Amygdala (tissue), 56 donors: Measurements from ENCODE around the gene RIMS4.

Source experiments
- DNase-seq, 56 donors: peaks; one replicate each; lab custom pipeline; 2025; lab: John Stamatoyannopoulos, UW

Gene RIMS4

DNA sequence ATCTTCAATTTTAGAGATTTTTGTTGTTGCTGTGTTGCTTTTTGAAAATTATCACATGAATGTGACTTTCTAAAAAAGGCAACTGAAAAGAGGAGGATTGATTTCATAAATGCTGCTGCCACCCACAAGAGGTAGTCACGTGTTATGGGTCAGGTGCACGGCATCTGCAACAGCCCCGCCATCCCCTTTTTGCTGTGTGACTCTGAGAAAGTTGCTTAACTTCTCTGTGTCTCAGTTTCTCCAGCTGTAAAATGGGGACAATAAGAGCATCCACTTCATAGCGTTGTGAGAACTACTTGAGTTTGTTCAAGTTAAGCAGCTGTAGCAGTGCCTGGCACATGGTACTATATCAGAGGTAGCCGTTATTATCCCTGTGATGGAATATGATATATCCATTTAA is 84.5 kb downstream of the RIMS4 start:
- DNase-seq, result no peak

DNA sequence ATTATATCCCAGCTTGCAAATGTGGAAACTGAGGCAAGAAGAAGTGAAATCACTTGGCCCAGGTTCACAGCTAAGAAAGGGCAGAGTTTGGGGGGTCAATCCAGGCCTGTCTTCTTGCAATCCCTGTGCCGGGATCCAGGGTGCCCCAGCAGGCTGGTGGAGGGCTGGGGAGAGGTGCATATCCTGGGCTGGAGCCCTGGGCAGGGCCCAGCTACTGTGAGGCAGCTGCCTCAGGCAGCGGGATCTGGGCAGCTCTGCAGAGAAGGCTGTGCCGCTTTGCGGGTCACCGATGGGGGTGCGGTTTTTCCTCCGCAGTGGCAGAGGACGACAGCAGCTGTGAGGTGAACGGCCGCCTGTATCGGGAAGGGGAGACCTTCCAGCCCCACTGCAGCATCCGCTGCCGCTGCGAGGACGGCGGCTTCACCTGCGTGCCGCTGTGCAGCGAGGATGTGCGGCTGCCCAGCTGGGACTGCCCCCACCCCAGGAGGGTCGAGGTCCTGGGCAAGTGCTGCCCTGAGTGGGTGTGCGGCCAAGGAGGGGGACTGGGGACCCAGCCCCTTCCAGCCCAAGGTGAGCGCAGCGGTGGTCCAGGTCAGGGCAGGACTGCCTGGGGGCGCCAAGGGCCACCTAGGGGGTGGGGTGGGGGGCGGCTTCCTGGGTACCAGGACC is 85.8 kb downstream of the RIMS4 start:
- no peak for DNase-seq

DNA sequence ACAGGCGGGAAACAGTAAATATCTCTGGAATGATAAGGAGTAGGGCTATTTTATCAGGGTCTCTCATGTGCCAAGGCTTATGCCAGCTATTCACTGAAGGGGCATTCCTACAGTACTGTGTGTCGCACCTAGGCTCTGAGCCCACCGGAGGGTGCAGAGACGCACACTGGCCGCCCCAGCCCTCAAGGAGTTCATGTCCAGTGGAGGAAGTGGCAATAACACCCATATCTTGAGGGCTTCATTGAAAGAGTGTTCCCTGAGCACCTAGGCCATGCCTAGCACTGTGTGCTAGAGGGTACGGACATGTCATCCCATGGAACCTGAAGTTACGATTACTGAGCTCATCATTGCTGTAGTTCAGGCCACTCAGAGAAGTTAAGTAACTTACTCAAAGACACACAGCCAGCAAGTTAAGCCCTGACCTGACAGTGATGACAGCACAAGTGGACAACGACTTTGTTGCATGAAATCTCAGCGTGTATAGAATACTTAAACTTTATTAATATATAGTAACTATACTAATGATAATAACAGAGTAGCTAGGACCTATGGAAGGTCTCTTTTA is 86.5 kb downstream of the RIMS4 start:
- no peak for DNase-seq

DNA sequence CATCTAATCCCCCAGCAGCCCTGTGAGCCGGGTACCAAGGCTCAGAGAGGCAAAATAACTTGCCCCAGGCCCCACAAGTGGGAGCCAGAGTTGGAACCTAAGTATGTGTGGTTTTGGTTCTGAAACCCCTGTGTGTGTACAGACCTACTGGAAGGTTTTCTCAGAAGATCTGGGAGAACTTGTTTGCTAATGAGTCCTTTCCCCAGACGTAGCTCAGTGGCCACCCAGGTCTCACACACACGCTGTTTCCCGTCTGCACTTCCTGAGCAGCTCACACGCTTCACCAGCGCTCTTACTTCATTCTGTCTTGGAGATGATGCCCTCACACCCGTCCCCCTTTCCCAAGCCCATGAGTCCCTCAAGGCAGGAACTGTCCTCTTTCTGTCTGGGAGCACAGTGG is 87.0 kb downstream of the RIMS4 start:
- no peak for DNase-seq

DNA sequence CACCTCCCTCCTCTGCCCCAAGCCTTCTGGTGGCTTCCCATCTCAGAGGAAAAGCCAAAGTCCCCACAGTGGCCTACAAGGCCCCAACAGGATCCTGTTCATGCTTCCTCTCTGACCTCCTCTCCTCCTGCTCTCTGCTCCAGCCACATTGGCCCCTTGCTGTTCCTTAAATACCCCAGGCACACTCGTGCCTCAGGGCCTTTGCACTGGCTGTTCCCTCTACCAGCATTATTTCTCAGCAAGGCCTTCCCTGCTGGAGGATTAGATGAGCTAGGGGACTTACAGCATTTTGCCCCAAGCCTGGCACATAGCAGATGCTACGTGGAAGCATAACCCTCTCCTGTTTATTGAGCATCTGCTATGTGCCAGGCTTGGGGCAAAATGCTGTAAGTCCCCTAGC is 87.4 kb downstream of the RIMS4 start:
- DNase-seq, result no peak

DNA sequence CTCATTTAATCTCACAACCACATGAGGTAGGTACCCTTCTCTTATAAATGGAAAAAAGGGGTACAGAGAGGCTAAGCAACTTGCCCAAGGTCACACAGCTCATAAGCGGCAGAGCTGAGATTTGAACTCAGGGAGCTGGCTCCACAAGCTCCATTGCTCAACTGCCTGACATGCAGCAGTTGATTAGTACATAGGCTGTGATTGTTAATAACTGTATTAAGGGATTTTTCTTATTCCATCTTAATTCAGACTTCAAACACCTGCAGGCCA is 88.6 kb downstream of the RIMS4 start:
- no peak for DNase-seq

DNA sequence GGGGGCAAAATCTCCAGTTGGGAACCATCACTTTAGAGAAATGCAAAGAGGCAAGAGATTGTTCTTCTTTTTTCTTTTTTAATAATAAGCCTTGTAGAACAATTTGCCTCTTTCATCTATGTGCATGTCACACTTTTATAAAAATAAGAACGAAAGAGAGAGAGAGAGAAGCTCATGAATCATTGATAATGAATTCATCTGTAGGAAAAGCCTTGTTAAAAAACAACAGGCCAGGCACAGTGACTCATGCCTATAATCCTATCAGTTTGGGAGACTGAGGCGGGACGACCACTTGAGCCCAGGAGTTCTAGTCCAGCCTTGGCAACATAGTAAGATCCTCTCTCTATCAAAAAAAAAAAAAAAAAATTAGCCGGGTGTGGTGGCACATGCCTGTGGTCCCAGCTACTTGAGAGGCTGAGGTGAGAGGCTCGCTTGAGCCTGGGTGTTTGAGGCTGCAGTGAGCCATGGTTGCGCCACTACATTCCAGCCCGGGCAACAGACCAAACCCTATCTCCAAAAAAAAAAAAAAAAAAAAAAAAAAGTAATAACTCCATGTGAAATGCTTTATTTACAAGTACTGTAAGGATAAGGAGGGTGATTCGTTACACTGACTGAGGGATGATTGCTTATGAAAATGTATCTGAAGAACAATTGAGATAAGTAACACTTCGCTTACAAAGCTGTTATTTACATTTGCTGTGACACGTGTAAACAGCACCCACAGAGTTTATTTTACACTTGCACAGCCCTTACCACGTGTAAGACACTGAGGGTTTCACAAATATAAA is 89.2 kb downstream of the RIMS4 start:
- peak in 2 of 56 donors; percentile 16 to 31 for DNase-seq

DNA sequence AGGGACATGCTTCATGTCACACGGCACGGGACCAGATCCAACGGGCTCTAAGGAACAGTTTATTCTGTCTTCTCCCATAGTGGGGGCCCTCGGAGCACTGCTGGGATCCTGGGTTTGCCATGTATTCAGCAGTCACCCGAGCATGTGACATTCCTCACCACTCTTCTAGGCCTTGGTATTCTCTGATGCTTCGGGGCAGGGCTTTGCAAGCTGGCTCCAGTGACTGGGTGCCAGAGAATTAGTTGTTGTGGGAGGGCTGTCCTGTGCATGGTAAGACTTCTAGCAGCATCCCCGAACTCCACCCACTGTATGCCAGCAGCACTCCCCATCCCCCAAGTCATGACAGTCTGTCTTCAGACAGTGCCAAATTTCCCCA is 89.7 kb downstream of the RIMS4 start:
- peak in 39 of 56 donors; percentile 8 to 80 (median 40) for DNase-seq

DNA sequence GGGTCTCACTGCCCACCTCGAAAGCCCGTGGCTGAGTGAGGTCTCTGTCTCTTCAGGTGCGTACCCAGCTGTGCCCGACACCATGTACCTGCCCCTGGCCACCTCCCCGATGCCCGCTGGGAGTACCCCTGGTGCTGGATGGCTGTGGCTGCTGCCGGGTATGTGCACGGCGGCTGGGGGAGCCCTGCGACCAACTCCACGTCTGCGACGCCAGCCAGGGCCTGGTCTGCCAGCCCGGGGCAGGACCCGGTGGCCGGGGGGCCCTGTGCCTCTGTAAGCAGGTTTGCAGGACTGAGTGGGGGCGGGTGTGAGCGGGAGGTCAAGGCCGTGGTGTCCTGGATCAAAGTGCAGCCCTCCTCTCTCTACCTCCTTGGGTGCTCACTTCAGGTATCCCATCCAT is 90.5 kb downstream of the RIMS4 start:
- DNase-seq, result no peak

DNA sequence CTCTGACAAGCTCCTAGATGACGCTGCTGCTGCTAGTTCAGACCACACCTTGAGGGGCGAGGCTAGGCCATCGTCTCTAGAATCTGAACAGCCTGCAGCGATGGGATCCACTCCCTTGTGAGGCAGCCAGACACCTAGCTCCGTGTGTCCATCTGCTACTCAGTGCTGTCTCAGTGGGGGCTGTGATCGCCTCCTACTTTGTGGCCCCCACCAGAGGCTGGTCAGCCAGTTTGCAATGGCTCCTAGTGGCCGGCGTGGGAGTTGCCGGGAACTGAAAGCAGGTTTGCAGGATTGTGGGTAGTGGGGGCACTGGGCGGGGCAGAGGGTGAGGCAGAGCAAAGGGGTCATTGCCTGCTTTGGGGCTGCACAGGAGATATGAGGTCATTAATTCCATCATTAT is 92.4 kb downstream of the RIMS4 start:
- peak in 1 of 56 donors; percentile 19 for DNase-seq

DNA sequence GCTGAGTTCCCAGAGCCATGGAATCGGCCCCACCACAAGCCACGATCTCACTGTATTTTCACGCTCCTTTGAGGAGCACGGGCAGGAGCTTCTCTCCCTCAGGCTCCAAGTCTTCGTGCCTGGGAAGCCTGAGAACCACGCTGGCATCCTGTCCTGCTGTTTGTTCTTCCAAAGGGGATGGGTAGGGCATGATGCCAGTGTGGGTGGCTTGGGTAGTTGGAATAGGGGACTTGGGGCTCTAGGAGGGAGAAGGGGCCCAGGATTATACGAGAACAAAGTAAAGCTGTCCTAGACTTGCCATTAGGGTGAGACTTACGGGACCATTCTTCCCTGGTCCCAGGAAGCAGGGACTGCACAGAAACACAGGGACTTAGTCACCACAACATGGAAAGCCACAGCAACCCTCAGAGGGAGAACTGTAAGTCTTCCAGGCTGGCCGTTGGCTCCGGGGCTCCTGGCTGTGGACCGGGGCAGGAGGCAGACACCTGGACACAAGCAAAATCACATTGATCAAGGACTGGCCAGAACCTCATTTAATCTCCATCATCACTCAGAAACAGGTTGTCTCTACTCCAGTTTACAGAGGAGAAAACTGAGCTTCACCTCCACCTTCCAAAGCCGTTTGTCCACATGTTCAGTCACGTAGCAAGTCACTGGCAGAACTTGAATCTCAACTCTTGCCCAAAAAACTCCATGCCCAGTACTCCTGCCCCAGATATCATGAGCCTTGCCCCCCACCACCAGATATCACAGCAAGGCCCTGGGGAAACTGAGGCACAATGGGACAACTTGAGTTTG is 93.8 kb downstream of the RIMS4 start:
- DNase-seq, result peak in 1 of 56 donors; percentile 11

DNA sequence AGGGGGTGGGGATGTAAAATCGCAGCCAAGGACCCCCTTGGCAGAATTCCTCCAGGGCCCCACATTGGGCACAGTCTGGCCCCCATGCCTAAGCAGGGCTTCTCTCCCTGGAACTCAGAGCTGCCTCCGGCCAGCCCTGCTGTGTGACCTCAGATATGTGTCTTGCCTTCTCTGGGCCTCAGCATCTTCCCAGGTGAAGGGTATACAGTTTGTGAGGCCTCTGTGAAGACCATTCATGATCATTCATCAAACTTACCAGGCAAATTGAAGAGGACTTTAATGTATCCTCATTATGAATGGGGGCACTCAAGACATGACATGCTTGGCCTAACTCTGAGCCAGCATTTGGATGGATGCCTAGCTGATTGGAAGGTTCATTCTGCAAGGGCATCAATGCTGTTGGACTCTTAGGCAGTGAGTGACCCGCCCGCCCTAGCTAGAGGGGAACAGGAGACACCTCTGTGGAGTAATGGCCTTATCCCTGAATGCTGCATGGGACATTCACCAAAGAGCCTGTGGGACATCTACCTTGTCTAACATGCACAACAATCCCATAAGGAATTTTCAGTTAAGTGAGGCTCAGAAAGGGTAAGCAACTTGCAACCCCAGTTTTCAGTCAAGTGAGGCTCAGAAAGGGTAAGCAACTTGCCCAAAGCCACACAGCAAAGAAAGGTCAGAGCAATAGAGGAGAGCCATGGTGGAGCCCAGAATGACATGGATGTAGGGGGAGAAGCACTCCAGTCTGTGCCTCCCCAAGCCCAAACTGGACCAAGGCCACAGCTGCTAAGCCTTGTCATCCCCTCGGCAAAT is 94.6 kb downstream of the RIMS4 start:
- DNase-seq, result no peak

DNA sequence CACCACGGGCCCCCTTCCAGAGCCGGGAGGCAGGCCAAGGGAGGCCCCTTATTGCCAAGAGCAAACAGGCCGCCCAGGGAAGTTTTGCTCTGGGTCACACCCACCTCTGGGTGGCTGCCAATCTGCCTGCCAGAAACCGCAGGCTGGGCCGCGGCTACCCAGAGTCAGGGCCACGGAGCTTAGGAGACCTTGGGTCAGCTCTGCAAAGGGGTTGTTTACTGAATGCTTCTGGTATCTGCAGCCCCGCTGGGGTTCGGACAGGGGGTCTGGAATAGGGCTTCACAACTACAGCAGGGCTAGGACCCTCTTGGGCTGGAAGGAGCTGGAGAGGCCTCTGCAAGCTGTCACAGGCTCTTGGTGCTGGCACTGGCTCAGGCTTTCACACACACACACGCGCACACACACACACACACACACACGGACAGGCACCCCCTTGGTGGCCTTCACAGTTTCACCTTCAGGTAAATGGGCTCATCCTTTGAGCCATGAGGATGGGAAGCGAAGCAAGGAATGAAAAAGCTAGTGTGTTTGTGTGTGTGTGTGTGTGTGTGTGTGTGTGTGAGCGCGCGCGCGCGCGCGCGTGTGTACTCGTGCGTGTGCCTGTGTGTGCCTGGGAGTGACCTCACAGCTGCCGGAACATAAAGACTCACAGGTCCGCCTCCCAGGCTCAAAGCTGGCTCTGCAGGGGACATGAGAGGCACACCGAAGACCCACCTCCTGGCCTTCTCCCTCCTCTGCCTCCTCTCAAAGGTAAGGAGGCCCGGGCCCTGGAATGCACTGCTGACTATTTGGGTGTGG is 95.4 kb downstream of the RIMS4 start, which contains the start of gene CCN5:
Gene CCN5, plus strand, starts transcription at position 669 of the 798 bp plus-strand sequence. Its CDS starts 22 bp downstream, at position 691.
- peak in 45 of 56 donors; percentile 11 to 81 (median 47) for DNase-seq

DNA sequence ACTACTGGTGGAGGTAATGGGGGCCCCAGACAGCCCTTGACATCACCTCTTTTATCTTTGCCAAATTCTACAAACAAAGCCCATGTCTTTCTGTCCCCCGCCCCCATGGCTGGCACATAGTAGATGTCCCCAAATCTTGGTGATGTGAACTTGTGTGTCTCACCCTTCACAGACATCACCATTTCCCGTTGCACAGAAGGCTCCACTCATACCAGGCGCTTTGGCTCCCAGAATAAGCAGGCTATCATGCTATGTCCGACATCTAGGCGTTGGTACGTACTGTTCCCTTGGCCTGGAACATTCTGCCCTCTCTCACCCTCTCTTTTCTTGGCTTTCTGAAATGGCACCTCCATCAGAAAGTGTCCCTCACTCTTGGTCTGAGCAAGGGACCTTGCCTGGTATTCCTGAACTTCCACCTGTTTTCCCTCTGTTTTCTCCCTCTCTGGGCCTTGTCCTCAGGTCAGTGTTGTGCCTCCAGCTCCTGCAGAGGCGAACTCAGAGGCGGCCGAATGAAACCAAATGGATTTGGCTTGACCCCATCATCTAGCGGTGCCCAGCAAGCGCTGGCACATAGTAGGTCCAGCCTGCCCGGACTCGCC is 96.1 kb downstream of the RIMS4 start:
- DNase-seq, result no peak

DNA sequence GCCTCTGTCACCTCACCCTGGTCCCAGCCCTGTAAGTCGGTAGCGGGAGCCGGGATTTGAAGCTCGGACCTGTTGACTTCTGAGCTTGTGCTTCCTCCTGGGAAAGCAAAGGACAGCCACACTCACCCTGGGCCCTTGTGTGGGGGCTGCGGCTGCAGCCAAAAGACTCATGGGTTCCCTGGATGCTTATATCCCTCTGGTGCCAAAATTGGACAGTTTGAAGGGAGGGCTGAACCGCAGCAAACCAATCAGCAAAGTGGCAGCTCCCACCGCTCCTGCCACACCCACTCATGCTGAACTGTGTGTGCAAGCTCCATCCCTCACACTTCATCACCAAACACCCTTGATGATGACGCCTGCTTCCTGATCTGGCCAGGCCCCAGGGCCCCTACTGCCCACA is 99.1 kb downstream of the RIMS4 start:
- DNase-seq, result no peak

DNA sequence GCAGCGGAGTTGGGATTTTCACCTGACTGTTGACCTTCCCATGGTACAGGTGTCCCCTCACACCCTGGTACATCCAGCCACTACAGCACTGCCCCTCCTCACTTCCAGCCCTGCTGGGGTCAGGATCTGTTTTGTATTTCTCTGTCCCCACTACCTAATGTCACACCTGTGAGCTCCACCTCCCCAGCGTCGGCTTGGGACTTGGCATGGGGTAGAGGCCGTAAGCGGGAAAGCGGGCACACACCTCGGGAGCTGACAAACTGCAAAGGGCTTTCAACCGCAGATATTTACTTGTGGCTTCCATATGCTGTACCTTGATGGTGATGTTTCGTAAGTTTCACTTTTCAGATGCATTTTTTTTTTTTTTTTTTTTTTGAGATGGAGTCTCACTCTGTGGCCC is 100.5 kb downstream of the RIMS4 start:
- no peak for DNase-seq

DNA sequence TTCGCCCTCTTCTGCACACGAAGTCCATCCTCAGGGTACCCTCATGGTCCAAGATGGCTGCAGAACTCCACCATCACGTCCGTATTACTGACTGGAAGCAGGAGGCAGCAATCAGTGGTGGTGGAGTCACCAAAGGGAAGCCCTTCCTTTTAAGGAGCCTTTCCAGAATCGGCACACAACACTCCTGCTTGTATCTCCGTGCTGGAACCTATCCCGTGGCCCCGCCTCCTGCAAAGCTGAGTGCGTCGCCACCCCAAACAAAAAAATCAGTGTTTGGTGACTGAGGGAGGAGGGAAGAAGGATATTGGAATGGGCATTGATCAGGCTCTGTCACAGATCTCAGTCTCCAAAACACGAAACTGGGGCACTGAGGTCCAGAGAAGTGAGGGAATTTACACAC is 101.0 kb downstream of the RIMS4 start:
- DNase-seq, result no peak

DNA sequence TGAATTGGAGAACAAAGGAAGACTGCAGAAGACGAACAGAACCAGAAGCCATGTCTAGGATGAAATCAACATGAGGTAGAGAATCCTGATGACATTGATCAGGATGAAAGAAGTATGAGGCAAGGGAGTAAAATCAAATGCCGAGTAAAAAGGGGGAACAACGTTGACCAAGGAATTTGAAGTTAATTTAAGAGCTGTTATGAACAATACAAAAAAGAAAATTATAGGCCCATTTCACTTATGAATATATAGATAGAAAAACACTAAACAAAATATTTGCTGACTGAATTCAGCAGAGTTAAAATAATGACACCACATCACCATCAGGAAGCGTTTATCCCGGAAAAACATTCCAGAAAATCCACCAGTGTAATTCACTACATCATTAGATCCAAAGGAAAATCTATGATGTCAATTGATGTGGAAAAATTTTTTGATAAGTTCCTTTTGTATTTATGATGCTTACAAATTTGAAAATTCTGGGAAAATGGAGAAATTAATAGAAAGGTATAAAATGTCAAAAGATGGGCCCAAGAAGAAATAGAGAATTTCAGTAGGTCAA is 103.2 kb downstream of the RIMS4 start:
- no peak for DNase-seq
